Activated CD8-positive, alpha-beta memory T cell treated with anti-CD3 and anti-CD28 coated beads, Interleukin-2, amount 50 U/mL, for 1 hour (primary cell): ENCODE data around the gene LEAP2.

Source experiments
- DNase-seq: peaks from one replicate; pipeline ENCODE4 v3.0.0-alpha.2; 2020; ENCODE audit errors: extremely low read depth

The LEAP2 gene

DNA sequence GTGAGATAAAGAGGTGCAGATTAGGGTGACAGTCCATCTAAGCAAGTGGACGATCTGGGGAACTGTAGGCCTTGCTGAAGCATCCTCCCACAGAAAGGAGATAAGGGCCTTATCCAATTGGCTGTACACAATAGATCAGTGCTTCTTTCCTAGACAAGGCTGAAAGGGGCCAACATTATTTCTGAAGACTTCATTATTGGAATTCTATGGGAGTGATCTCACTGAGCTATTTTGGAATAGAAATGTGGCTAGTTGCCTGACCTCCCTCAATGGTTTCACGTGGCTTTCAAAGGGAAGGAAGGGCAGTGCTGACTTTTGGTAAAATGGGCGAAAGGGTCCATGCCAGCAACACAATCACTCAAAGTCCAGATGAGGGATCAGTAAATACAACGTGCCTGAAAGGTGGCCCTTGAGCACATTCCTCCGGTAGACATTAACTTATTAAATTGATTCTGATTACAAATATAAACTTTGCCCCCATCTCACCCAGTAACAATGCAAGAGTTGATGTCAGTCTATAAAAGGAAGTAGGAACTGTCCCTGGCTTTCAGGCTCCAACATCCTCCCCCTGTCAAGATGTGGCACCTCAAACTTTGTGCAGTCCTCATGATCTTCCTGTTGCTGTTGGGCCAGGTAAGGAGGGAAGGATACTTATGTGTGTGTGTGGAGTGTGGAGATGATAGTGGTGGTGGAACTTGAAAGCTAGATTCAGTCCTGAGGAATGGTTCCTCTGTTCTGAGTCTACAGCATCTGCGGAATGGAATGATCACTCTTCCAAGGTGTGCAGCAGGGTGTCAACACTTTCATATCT, at the start of gene LEAP2:
Gene LEAP2 (plus strand): TSS at position 550 of the 811 bp plus-strand sequence. CDS start 27 bp downstream, at position 577.
- no peak for DNase-seq

DNA sequence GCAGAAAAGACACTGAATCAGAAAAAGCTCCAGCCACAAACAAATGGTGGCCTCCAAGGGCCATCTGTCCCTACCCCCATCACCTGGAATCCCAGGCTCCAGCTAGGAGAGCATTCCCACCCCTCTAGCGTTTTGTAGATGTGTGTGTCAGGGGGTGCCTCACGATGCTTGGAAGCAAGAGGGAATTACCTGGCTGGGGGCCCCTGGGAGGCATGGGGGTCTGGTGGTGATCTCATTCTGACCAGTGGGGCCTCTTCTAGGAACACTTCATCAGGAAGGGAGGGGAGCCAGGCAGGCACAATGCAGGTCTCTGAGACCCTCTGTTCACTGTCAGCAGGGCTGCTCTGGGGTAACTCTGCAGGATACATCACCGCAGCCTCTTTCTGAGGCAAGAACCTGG, 49.0 kb upstream of the LEAP2 start:
- no peak for DNase-seq

DNA sequence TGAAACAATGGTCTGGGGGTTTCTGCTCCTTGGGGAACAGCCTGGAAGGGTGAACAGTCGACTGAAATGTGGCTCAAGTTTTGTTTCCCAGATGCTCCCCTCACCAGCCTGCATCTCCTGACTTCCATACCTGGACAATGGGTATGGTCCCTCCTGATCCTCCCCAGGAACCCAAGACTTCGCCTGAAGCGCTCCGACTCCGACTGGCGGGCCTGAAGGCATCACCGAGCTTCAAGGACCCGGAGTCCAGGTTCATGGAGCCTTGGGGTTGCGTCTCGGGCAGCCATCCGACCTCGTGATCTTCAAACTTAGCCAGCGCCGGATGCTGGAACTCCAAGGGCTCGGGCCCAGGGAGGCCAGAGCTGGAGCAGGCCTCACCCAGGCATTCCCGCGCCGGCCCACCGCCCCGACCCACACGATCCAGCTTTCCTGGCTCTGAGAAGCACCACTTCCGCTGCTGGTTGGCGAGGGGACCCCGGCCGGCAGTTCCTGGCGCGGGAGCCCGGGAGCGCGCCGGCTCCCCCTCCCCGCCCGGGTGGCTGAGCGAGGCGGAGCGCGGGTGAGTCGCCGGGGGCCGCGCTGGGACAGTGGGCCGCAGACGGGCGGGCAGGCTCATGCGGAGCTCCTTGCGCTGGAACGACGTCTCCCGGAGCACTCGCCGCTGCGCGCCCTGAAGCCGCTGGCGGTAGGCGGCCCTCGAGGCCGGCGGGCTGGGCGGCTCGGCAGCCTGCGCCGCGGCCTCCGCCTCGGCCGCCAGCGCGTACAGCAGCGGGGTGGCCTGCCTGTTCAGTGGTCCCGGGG, 48.2 kb upstream of the LEAP2 start:
- DNase-seq, result no peak

DNA sequence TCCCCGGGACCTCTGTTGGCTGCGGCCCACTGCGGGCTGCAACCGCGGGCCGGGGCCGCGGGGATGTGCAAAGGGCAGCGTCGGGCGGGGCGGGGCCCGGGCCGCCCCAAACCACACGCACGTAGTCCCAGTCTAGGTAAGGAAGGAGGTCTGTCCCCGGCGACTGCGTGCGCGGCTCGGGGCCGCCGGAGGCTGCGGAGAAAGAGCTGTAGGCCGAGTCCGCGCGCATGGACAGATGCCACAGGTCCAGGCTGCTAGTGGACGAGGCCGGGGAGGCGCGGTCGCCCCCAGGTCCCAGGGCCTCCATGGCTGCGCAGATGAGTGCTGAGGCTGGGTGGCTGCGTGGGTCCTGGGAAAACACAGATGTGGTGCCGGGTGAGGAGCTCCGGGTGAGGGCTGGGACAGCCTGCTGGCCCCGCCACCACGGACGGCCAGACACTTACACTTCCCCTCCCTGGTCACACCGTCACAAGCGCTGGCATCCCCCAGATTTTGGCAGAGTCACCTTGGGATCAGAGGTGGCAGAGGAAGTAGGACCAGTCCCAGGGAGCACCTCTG, 47.6 kb upstream of the LEAP2 start:
- no peak for DNase-seq

DNA sequence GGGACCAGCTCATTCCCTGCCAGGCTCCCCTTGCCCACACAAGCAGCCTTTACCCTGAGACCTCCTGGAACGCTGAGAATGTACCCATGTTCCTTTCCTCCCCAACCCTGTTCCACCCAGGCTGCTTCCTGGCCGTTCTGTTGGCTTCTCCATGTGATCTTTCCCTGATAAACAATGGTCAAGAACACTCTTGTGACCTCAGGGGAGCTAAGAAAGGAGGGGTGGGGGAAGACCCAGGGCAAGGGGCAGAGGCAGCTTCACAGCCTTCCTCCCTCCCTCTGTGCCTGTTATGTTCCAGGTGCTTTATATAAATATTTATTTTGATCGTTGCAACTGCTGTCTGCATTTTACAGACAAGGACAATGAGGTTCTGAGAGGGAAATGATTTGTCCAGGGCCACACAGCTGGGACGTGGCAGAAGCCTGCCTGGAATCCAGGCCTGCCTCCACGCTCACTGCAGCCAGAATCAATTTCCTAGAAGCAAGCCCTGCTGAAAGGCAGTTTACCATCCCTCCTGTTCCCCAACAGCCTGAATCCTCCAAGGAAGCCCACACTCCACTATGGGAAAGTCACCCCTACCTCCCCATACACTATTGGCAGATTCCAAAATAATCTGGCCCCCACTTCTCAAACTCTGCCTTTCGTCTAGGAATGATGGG, 46.9 kb upstream of the LEAP2 start:
- DNase-seq, result no peak

DNA sequence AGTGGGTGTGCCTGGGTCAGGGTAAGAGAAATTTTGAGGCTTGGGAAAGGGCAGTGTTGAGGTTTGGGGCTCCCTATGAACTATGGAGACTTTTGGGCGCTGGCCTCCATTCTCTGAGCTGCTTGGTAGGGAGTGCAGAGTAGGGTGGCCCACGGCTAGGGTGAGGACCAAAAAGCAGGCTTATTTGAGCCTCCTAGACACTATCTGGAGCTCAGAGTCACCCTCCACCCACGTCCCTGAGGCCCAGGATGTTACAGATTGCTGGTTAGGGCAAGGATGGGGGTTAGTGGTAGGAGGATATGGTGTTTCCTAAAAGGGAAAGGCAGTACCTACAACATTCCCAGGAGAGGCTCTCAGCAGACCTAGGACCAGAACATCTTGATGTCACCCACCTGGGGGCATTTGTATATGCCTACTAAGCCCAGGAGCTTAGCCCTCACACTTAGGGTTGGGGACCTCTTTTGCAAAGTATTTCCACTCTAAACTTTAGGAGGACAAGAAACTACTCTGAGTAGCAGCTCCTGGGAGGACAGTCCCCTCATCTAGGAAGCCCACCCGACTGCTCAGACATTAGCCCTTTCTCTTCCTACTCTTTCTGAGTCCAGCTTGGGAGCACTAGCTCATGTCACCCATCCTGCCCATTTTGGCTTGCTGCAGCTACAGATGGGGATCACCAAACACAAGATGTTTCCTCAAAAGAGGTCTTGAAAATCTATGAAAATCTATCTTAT, 45.4 kb upstream of the LEAP2 start:
- no peak for DNase-seq

DNA sequence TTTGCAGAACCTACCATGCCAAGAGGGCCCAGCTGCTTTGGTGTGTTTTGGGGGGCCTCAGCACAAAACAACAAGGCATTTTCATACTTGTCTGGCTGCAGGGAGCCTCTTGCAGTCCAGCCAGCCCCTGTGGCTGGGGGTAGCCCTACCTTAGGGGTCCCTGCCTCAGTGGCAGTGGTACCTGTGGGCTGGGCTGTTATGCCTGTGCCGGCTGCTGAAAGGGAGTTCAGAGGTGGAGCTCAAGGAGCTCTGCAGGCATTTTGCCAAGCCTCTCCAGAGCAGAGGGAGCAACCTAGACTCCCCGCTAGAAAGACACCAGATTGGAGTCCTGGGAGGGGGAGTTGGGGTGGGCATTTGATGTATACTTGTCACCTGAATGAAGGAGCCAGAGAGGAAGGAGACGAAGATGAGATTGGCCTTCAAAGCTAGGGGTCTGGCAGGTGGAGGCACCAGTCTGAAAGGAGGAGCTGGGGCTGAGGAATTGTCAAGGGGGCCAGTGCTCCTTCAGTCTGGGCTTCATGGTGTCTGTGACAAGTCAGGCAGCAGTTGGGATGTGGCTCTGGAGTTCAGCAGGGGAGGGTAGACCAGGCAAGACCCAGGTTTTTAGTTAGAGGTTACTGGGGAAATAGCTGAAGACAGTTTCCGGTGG, 44.5 kb upstream of the LEAP2 start:
- DNase-seq, result no peak

- peak; percentile 30 for DNase-seq
Observed at GRCh38 chr5:132829742-132830435, 43.6 kb upstream of the LEAP2 start.

- no peak for DNase-seq
Observed at GRCh38 chr5:132830436-132831094, 42.9 kb upstream of the LEAP2 start, which contains the start of gene SHROOM1. Gene SHROOM1 (minus strand): TSS chr5:132830647. CDS start chr5:132826140, 4,507 bp downstream.

DNA sequence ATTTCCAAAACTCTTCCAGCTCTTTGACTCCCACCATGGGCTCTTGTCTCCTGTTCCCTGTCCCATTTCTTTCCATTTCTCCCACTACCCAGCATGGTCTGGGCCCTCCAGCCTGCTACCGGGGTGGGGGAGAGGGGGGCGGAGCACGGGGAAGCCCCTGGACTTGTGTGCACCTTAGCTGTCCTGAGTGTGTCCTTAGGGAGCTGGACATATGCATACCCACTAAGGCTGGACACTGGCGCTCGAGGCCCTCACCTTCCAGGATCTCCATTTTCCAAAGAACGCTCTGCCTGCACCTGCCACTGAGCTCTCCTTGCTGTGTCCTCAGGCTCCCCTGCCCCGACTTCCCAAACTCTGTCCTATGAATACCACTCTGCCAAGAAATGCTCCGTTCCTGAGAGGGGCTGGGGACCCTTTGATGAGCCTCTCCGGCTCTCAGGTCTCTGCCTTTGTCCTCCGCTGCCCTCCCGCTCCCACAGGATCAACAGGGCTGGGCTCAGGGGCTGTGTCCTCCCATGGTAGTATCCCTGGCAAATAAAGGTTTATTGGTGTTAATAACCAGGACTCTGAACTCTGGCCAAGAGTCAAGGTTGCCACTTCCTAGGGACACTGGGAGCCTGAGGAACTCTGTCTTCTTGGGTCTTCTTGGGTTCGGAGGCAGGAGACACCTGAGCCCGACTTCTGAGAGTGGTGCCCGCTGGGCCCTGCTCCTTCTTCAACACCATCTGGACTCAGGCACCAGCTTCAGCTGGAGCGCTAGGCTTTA, 42.2 kb upstream of the LEAP2 start:
- DNase-seq, result no peak

DNA sequence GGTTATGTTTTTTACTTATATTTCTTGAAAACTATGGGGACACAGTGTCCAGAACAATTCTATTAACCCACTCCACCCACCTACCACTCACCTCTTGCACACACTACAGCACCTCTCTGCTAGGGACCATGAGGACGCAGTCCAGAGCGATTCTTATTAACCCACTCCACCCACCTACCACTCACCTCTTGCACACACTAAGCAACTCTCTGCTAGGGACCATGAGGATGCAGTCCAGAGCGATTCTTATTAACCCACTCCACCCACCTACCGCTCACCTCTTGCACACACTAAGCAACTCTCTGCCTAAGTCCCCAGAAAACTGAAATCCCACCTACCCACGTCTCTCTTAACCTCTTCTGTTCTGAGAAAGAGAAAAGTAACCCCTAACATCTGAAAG, 40.9 kb upstream of the LEAP2 start:
- no peak for DNase-seq

DNA sequence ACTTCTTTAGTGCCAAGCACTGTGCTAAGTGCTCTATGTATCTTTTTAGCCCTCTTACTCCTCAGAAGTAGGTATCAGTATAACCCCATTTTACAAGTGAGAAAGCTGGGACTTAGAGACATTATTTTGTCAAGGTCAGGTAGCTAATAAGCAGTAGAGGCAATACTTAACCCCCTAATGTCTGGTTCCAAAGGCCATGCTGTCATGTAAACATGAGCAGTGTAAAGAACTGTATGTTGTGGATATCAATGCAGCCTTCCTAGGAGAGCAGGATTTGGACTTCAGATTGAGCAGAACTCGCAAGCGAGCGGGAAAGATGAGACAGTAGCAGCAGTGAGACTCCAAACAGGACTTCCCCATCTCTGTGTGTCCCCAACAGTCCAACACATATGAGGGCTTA, 39.4 kb upstream of the LEAP2 start:
- no peak for DNase-seq

GRCh38 chr5:132836852-132837251, 36.6 kb upstream of the LEAP2 start:
- DNase-seq, result no peak

GRCh38 chr5:132837868-132838267, 35.6 kb upstream of the LEAP2 start:
- no peak for DNase-seq

GRCh38 chr5:132838516-132839282, 34.8 kb upstream of the LEAP2 start:
- DNase-seq, result no peak

DNA sequence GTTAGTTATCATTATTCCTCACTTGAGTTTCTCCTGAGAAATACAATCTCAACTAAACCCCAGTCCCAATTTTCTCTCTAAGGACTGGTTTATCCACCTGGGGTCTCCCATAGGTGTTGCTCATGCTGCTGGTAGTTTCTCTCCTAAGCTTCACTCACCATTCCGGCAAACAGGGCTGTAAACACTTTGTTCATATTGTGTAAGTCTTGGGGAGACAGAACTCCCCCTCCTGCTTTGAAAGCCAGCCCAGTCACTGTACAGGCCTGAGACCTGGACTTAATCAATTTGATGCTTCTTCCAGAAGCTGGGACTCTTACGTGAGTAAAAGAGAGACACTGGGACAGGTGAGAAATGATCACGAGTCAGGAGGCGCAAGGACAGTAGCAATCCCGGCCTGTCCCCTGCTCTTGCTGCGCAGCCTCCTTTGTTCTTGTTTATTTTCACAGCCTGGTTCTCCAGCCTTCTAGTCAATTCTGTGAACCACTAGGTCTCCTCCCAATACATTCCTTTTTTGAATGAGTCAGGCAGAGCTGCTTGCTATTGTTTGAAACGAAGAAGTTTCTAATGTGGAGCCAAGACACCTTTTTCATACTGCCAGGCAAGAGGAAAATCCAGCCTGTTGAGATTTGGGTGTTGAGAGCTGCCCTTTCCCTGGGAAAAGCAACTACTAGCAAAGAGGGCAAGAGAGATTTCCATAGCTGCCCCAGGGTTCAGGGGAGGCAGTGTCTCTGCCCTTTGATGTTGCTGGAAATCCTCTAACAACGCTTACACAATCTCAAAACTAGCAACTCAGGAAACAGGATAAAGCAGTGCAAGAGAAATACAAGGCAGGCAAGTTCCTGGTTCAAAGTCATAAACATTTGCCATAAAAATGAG, 33.8 kb upstream of the LEAP2 start:
- no peak for DNase-seq

- no peak for DNase-seq
Observed at GRCh38 chr5:132840313-132840712, 33.2 kb upstream of the LEAP2 start.
